ENCODE measurements around the gene MEIS1. TPM values are rescaled to one million over a fixed set of nuclear protein-coding genes. Genes with fewer than 3 reads are reported as not detected.

The MEIS1 gene
- total RNA-seq, 1 donor from 2014 or later: 3.4 TPM

DNA sequence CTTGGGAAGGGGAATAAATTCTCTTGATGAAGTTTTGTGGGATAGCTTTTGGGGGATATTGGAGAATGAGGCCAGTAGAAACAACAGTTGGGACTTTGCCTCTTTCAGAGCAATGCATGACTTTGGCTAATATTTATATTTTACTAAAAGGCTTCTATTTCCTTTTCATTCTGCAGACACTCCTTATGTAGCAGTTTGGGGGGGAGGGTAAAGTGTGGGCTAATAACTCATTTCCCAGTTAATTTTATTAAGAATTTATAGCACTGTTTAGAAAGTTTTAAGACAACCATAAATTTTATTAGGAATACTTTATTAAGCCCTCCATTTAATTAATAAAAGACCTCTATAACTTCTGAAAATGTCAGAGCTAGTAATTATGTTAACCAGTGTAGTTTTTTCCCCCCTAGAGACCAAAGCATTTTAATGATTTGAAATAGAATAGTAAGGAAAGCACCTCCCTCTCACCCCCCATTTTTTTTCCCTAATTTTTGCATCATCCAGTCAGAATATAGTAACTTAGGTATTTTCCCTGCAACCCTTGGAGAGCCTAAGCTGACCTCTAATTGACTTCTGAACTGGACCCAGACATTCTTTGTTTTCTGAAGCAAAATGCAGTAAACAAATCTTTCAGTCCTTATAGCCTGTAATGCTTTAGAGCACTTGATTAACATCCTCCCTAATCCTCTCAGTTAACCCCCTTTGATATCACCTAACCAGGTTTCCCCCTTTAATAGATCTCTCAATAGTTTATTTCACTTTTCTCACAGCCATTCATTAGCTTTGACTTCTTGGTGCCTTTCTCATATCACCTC, 5.0 kb upstream of the MEIS1 start:
- peaks cover 34% of the 10 kb centered on the region for H3K27me3 ChIP-seq (ENCODE audit: insufficient read depth, low read length)
- no peak overlapping the region for H3K4me3 ChIP-seq (ENCODE audit: insufficient read depth, low read depth, low read length)
- H3K4me1 Mint-ChIP-seq (ENCODE audit: low read depth, unreplicated experiment): peaks cover 7% of the 10 kb centered on the region
- no peak overlapping the region for H3K4me2 ChIP-seq (ENCODE audit: low read length)
- FAIRE-seq: no peak
- H3K9me3 Mint-ChIP-seq (ENCODE audit: unreplicated experiment): no peaks in the 10 kb centered on the region
- no peaks in the 10 kb centered on the region for H3K36me3 Mint-ChIP-seq (ENCODE audit: low read depth, unreplicated experiment)
- no peaks in the 10 kb centered on the region for H4K20me1 ChIP-seq (ENCODE audit: insufficient read depth, low read length)
- peaks cover 68% of the 10 kb centered on the region for H3K27me3 Mint-ChIP-seq (ENCODE audit: low read depth, unreplicated experiment)
- no peaks in the 10 kb centered on the region for H3K9me3 ChIP-seq (ENCODE audit: insufficient read depth, low read depth, low read length)
- H3K4me1 ChIP-seq (ENCODE audit: insufficient read depth, low read length): peaks cover 7% of the 10 kb centered on the region
- H2AFZ ChIP-seq (ENCODE audit: low read depth, low read length): no peak overlapping the region
- no peak for DNase-seq (ENCODE audit: low read depth)
- no peak overlapping the region for H3K27ac Mint-ChIP-seq (ENCODE audit: unreplicated experiment)
- no peaks in the 10 kb centered on the region for H3K36me3 ChIP-seq (ENCODE audit: insufficient read depth, low read length)
- TF ChIP-seq EZH2 (IDR thresholded peaks at IDR 0.05; ENCODE audit: insufficient read depth, low read length) (no peak), CTCF (IDR thresholded peaks at IDR 0.05; ENCODE audit: insufficient read depth, low read depth, low read length) (no peak)
- H3K79me2 ChIP-seq (ENCODE audit: insufficient read depth, low read length): no peaks in the 10 kb centered on the region
- H3K4me3 Mint-ChIP-seq (ENCODE audit: unreplicated experiment): no peak overlapping the region
- H3K9ac ChIP-seq (ENCODE audit: low read length): no peak overlapping the region
- no peak overlapping the region for H3K27ac ChIP-seq (ENCODE audit: low read depth, low read length)

DNA sequence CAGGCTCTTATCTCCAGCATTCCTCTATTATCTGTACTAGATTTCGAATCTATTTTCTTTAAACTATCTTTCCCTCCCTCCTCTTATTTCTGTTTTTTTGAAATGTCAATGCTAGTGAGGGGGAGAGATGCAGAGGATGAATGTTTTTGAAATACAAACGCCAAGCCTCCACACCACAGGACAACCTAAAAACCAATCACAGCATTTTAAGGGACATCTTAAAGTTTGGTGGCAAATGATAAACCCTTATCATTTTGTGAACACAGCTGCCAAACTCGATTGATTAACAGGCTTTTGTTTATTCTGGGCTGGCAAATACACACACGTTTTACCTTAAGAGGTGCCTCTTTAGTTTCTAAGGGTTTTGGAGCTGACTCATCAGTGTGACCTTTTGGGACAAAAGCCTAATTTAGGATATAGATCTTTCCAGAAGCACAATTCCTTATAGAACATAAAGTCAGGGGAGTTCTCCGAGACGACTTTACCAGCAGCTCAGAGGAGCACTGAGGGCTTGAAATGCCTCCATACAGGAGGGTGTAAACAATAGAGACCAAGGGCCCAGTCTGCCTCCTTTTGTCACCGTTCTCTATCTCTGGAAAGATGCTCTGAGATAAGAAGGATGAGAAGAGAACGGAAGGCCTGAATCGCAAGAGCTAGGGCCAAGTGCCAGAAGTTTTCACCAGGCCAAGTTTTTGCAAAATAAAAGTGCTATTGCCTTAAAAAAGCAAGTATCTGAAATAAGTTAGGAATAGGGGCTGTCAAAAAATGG, 4.2 kb upstream of the MEIS1 start:
- TF ChIP-seq CTCF (IDR thresholded peaks at IDR 0.05; ENCODE audit: insufficient read depth, low read depth, low read length): no peak
- no peak for TF ChIP-seq EZH2 (IDR thresholded peaks at IDR 0.05; ENCODE audit: insufficient read depth, low read length)
- H4K20me1 ChIP-seq (ENCODE audit: insufficient read depth, low read length): no peaks in the 10 kb centered on the region
- H3K4me1 ChIP-seq (ENCODE audit: insufficient read depth, low read length): peaks cover 7% of the 10 kb centered on the region
- H3K4me3 ChIP-seq (ENCODE audit: insufficient read depth, low read depth, low read length): no peak overlapping the region
- H3K9ac ChIP-seq (ENCODE audit: low read length): no peak overlapping the region
- H3K27ac ChIP-seq (ENCODE audit: low read depth, low read length): no peak overlapping the region
- H3K79me2 ChIP-seq (ENCODE audit: insufficient read depth, low read length): peaks cover 5% of the 10 kb centered on the region
- peaks cover 3% of the 10 kb centered on the region for H3K4me1 Mint-ChIP-seq (ENCODE audit: low read depth, unreplicated experiment)
- no peaks in the 10 kb centered on the region for H3K36me3 Mint-ChIP-seq (ENCODE audit: low read depth, unreplicated experiment)
- DNase-seq (ENCODE audit: low read depth): no peak
- no peaks in the 10 kb centered on the region for H3K36me3 ChIP-seq (ENCODE audit: insufficient read depth, low read length)
- H3K9me3 ChIP-seq (ENCODE audit: insufficient read depth, low read depth, low read length): no peaks in the 10 kb centered on the region
- H3K4me3 Mint-ChIP-seq (ENCODE audit: unreplicated experiment): no peak overlapping the region
- no peak for FAIRE-seq
- H3K9me3 Mint-ChIP-seq (ENCODE audit: unreplicated experiment): no peaks in the 10 kb centered on the region
- no peak overlapping the region for H3K4me2 ChIP-seq (ENCODE audit: low read length)
- H3K27ac Mint-ChIP-seq (ENCODE audit: unreplicated experiment): no peak overlapping the region
- peaks cover 65% of the 10 kb centered on the region for H3K27me3 Mint-ChIP-seq (ENCODE audit: low read depth, unreplicated experiment)
- H2AFZ ChIP-seq (ENCODE audit: low read depth, low read length): no peak overlapping the region
- H3K27me3 ChIP-seq (ENCODE audit: insufficient read depth, low read length): peaks cover 28% of the 10 kb centered on the region

Measured in astrocyte (in vitro differentiated cells and primary cell).